Heart right ventricle (tissue), 16 donors: ENCODE results near the gene UBA7. TPM values are rescaled to one million over a fixed set of nuclear protein-coding genes. Genes with fewer than 3 reads are reported as not detected.
A peak's percentile ranks its signal among the peaks of the same experiment; 100 is the strongest.

ENCODE experiments used
- ATAC-seq, 8 donors: fragments of 200-7000 bp; cut with Tn5 transposase; one replicate each; pipeline ENCODE4 v1.9.1; 2020; ENCODE audit warnings: mild to moderate bottlenecking in 8 of 8, moderate library complexity in 8 of 8, moderate number of reproducible peaks in 1 of 8
- DNase-seq, 2 donors: peaks; one replicate each; pipeline ENCODE4 v3.0.0-alpha.2; 2020
- H3K27ac ChIP-seq, 10 donors: fragments of 200-600 bp; sonication (generic) in 2 of 10; one replicate each; pipeline versions ENCODE4 v1.5.0 to v1.8.0; 2020 to 2022; ENCODE audit warnings: mild to moderate bottlenecking in 3 of 10
- H3K27me3 ChIP-seq, 7 donors: fragments of 200-600 bp; one replicate each; pipeline ENCODE4 v1.8.0; 2021 to 2022; ENCODE audit warnings: mild to moderate bottlenecking in 2 of 7
- H3K36me3 ChIP-seq, 9 donors: fragments of 200-600 bp; sonication (generic) in 1 of 9; one replicate each; pipeline versions ENCODE4 v1.5.0 to v1.8.0; 2020 to 2022; ENCODE audit warnings: mild to moderate bottlenecking in 2 of 9
- H3K4me1 ChIP-seq, 9 donors: fragments of 200-600 bp; sonication (generic) in 1 of 9; one replicate each; pipeline versions ENCODE4 v1.5.0 to v1.8.0; 2020 to 2022; ENCODE audit warnings: mild to moderate bottlenecking in 4 of 9
- H3K4me3 ChIP-seq, 10 donors: fragments of 200-600 bp; sonication (generic) in 2 of 10; one replicate each; pipeline versions ENCODE4 v1.5.0 to v1.8.0; 2020 to 2022; ENCODE audit warnings: mild to moderate bottlenecking in 7 of 10, moderate library complexity in 2 of 10
- H3K9me3 ChIP-seq, 11 donors: fragments of 200-600 bp in 10 of 11; sonication (generic) in 2 of 11; one replicate each; pipeline versions ENCODE4 v1.5.0 to v1.8.0; 2013 to 2022; ENCODE audit warnings: mild to moderate bottlenecking in 2 of 11, control low read depth in 1 of 11, moderate library complexity in 1 of 11
- WGBS, 2 donors: extraction: QIAGEN DNeasy Blood & Tissue Kit; methylation state at CpG; one replicate each; pipeline ENCODE4 v1.1.7; 2013; ENCODE audit warnings: inconsistent platforms in 1 of 2; 5-methylcytosine and 5-hydroxymethylcytosine counted together
- intact Hi-C, 10 donors: fragments of 100-400 bp; cut with DNase I; formaldehyde crosslinking; loops; one replicate each; pipeline versions ENCODE4 v1.11.1 to v1.14.2; 2022
- polyA plus RNA-seq, 2 donors: library from polyadenylated mRNA; stranded (reverse); fragments of 200-250 nt; gene quantifications; one replicate each; pipeline ENCODE4 v1.2.3, GENCODE V29; 2013
- total RNA-seq, 10 donors: library from RNA; stranded (reverse); fragmentation: NEBNext Ultra II Directional in 3 of 10; extraction: Animal tissue kit (Norgen Biotek cat#: 25700) in 3 of 10; gene quantifications; one replicate each; pipeline versions ENCODE4 v1.2.1 to v1.2.4, GENCODE V29; 2021 to 2023
- TF ChIP-seq, protein P1 (sequence below), 9 donors: fragments of 200-600 bp; sonication (generic) in 2 of 9; IDR thresholded peaks; one replicate each; pipeline versions ENCODE4 v1.5.0 to v1.8.0; 2021 to 2022; ENCODE audit warnings: antibody characterized with exemption in 9 of 9, mild to moderate bottlenecking in 5 of 9, moderate library complexity in 1 of 9
- donor health status: Arrhythmogenic right ventricular cardiomyopathy.
- donor health status: ischemic (EF 13 %, LVEDD 7.1; RV severe dilation, severe dysfunction).
- donor health status: healthy with polysubstance abuse.
- donor health status: DM: no; HTN: yes; CAD: no.
- donor health status: DM: no; HTN: no; CAD: no.
- donor health status: ischemic (EF 25% LVEDD 6.9; RV normal size, moderate dysfunction).
- donor health status: ischemic (EF 25% LVEDD 5.7; RV mildly dilated, moderate dysfunction).
- donor health status: healthy.
- donor health status: DM: yes; HTN: yes; CAD: no.
- donor health status: Ischemic cardiomyopathy.
- donor health status: ischemic (EF 35%, LVEDD 5.7; RV mildly dilated, moderate dysfunction).
- donor health status: nonischemic (EF 11% LVEDD 7.7; RV severe dilation, severe dysfunction).
- donor health status: DM: yes; HTN: yes; CAD: no.
- donor health status: PGD.
- donor health status: ischemic (EF 29% LVEDD 5.4; RV normal size, mild dysfunction).
- donor health status: nonischemic (EF 23%, LVEDD 6.1; RV moderate dilation, normal function).

Gene UBA7
- total and polyA plus RNA-seq, 12 donors: 12.0 to 57.6 (median 22.0) TPM

- H3K27ac ChIP-seq: no peak overlapping the region
- intact Hi-C loops: no loop called here
- H3K27me3 ChIP-seq: no peaks in the 10 kb centered on the region
- no peak for DNase-seq
- TF ChIP-seq, protein P1, sequence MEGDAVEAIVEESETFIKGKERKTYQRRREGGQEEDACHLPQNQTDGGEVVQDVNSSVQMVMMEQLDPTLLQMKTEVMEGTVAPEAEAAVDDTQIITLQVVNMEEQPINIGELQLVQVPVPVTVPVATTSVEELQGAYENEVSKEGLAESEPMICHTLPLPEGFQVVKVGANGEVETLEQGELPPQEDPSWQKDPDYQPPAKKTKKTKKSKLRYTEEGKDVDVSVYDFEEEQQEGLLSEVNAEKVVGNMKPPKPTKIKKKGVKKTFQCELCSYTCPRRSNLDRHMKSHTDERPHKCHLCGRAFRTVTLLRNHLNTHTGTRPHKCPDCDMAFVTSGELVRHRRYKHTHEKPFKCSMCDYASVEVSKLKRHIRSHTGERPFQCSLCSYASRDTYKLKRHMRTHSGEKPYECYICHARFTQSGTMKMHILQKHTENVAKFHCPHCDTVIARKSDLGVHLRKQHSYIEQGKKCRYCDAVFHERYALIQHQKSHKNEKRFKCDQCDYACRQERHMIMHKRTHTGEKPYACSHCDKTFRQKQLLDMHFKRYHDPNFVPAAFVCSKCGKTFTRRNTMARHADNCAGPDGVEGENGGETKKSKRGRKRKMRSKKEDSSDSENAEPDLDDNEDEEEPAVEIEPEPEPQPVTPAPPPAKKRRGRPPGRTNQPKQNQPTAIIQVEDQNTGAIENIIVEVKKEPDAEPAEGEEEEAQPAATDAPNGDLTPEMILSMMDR (IDR thresholded peaks at IDR 0.05): no peak
- H3K4me3 ChIP-seq: no peak overlapping the region
- peaks cover 0 to 15% (median 0%) of the 10 kb centered on the region in 9 donors for H3K4me1 ChIP-seq
- H3K9me3 ChIP-seq: no peaks in the 10 kb centered on the region
- no peak for ATAC-seq
- 96 to 98% methylated on average over 4 of the region's 4 CpGs for WGBS, 2 donors
- H3K36me3 ChIP-seq: peaks cover 0 to 64% (median 0%) of the 10 kb centered on the region in 9 donors
Observed at GRCh38 chr3:49763981-49764380, 49.8 kb downstream of the UBA7 start.

GRCh38 chr3:49761661-49762060 is 52.1 kb downstream of the UBA7 start:
- WGBS, 2 donors: 90 to 95% methylated on average over 3 of the region's 3 CpGs
- Histone ChIP-seq H3K4me1 (peaks cover 0 to 15% (median 0%) of the 10 kb centered on the region in 9 donors), H3K36me3 (peaks cover 0 to 54% (median 0%) of the 10 kb centered on the region in 9 donors), H3K27me3 (no peaks in the 10 kb centered on the region), H3K4me3 (no peak overlapping the region), H3K27ac (no peak overlapping the region), H3K9me3 (no peaks in the 10 kb centered on the region)
- DNase-seq (no peak), ATAC-seq (no peak)
- TF ChIP-seq, protein P1 (IDR thresholded peaks at IDR 0.05): no peak
- intact Hi-C loops: no loop called here

- WGBS, 2 donors: 21 to 36% methylated on average over 1 of the region's 1 CpG
- Histone ChIP-seq H3K36me3 (peaks cover 0 to 33% (median 0%) of the 10 kb centered on the region in 9 donors), H3K4me3 (no peak overlapping the region), H3K27me3 (no peaks in the 10 kb centered on the region), H3K4me1 (peaks cover 0 to 27% (median 0%) of the 10 kb centered on the region in 9 donors), H3K9me3 (no peaks in the 10 kb centered on the region), H3K27ac (no peak overlapping the region)
- DNase-seq (no peak), ATAC-seq (peak in 1 of 8 donors; percentile 14)
- TF ChIP-seq, protein P1 (IDR thresholded peaks at IDR 0.05): no peak
- intact Hi-C loops: no loop called here
Observed at GRCh38 chr3:49759226-49759625, 54.5 kb downstream of the UBA7 start.

DNA sequence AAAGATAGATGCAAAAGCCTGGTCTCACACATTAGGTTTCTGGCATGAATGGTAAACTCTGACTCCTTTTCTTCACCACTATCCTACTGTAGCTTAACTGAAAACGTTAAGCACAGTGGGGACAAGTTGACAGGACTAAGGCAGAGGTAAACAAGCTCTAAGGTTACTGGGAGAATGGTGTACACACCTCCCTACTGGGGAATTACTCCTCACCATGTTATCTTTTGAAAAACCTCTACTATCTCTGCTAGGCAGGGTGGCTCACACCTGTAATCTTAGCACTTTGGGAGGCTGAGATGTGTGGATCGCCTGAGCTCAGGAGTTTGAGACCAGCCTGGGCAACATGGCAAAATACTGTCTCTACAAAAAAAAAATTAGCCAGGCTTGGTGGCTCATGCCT is 56.6 kb downstream of the UBA7 start:
- intact Hi-C loops: no loop called here
- H3K4me1 ChIP-seq: peaks cover 0 to 39% (median 7%) of the 10 kb centered on the region in 9 donors
- H3K36me3 ChIP-seq: peaks cover 0 to 14% (median 0%) of the 10 kb centered on the region in 9 donors
- TF ChIP-seq, protein P1 (IDR thresholded peaks at IDR 0.05): no peak
- H3K27me3 ChIP-seq: no peaks in the 10 kb centered on the region
- ATAC-seq (no peak), DNase-seq (no peak)
- H3K4me3 ChIP-seq: no peak overlapping the region
- H3K27ac ChIP-seq: no peak overlapping the region
- H3K9me3 ChIP-seq: no peaks in the 10 kb centered on the region
- WGBS, 2 donors: 61 to 66% methylated on average over 2 of the region's 2 CpGs
